Astrocyte of the hippocampus (primary cell): ENCODE measurements around the gene NYAP1.
A peak's percentile ranks its signal among the peaks of the same experiment; 100 is the strongest.
"Not testable (repeated sequence)": the region's sequence is repeated elsewhere in the genome, so short reads cannot be mapped to it uniquely, and the experiment has no call there.

Source experiments
- DNase-seq: peaks from one replicate; pipeline ENCODE4 v3.0.0; 2011; ENCODE audit warnings: low read depth, low spot score

The NYAP1 gene

GRCh38 chr7:100483722-100484672 lies at the start of gene NYAP1:
TSS of gene NYAP1 (plus strand) at chr7:100483927. CDS start at chr7:100485312, 1,385 bp downstream.
- peak; percentile 81 for DNase-seq

GRCh38 chr7:100434297-100435144 lies 49.2 kb upstream of the NYAP1 start:
- DNase-seq, result no peak

GRCh38 chr7:100435401-100436304 lies 48.1 kb upstream of the NYAP1 start:
- DNase-seq, result peak; percentile 61

GRCh38 chr7:100437150-100438100 lies 46.3 kb upstream of the NYAP1 start:
- DNase-seq, result no peak

- DNase-seq, result no peak
Measured at GRCh38 chr7:100438172-100438571, 45.6 kb upstream of the NYAP1 start.

- DNase-seq, result not testable (repeated sequence)
Measured at GRCh38 chr7:100438731-100439130, 45.0 kb upstream of the NYAP1 start.

GRCh38 chr7:100439244-100439643 lies 44.5 kb upstream of the NYAP1 start:
- not testable (repeated sequence) for DNase-seq

- DNase-seq, result no peak
Measured at GRCh38 chr7:100441641-100442535, 41.8 kb upstream of the NYAP1 start.

GRCh38 chr7:100443096-100443840 lies 40.5 kb upstream of the NYAP1 start:
- DNase-seq, result no peak

- DNase-seq, result no peak
Measured at GRCh38 chr7:100444311-100445278, 39.1 kb upstream of the NYAP1 start.

GRCh38 chr7:100446040-100446439 lies 37.7 kb upstream of the NYAP1 start:
- no peak for DNase-seq

GRCh38 chr7:100447363-100447762 lies 36.4 kb upstream of the NYAP1 start:
- DNase-seq, result not testable (repeated sequence)

- DNase-seq, result no peak
Measured at GRCh38 chr7:100449190-100449795, 34.4 kb upstream of the NYAP1 start.

- no peak for DNase-seq
Measured at GRCh38 chr7:100452513-100452912, 31.2 kb upstream of the NYAP1 start.

GRCh38 chr7:100453854-100454253 lies 29.9 kb upstream of the NYAP1 start:
- DNase-seq, result not testable (repeated sequence)

- DNase-seq, result no peak
Measured at GRCh38 chr7:100455206-100455605, 28.5 kb upstream of the NYAP1 start.

GRCh38 chr7:100456562-100456961 lies 27.2 kb upstream of the NYAP1 start:
- DNase-seq, result no peak
